H1 (cell line): ENCODE results near the gene WDR74. TPM values are rescaled to one million over a fixed set of nuclear protein-coding genes. Genes with fewer than 3 reads are reported as not detected.

ENCODE experiments used
- CBX8 ChIP-seq: fragments of 300-800, 300-1000 bp; sonication (generic); IDR thresholded peaks from 2 replicates; pipeline ENCODE4 v1.7.1; 2016; ENCODE audit warnings: low read depth, low read length, borderline replicate concordance
- CHD1 ChIP-seq: IDR thresholded peaks from 2 replicates; pipeline ENCODE4 v1.6.1; 2012; ENCODE audit warnings: low read depth, low read length, improper control_type of control experiment
- CHD7 ChIP-seq: fragments of 300-600 bp; sonication (generic); IDR thresholded peaks from 2 replicates; pipeline ENCODE4 v1.7.1; 2012; ENCODE audit warnings: low read length, moderate library complexity, mild to moderate bottlenecking, inconsistent platforms; ENCODE audit not compliant: insufficient replicate concordance
- EGR1 ChIP-seq: IDR thresholded peaks from 2 replicates; pipeline ENCODE4 v1.6.1; 2011; ENCODE audit warnings: low read depth, low read length, borderline replicate concordance
- HDAC2 ChIP-seq, 2 experiments: fragments of 300-600 bp in 1 of 2; sonication (generic) in 1 of 2; IDR thresholded peaks; 2 replicates each; pipeline ENCODE4 v1.6.1; 2011 to 2012; ENCODE audit warnings: low read depth in 2 of 2, low read length in 2 of 2, mild to moderate bottlenecking in 2 of 2, moderate library complexity in 2 of 2, borderline replicate concordance in 1 of 2, inconsistent platforms in 1 of 2
- NRF1 ChIP-seq: IDR thresholded peaks from 2 replicates; pipeline ENCODE4 v1.6.1; 2011; ENCODE audit warnings: mild to moderate bottlenecking, low read depth, low read length, improper control_type of control experiment
- POLR2AphosphoS5 ChIP-seq: IDR thresholded peaks from 2 replicates; pipeline ENCODE4 v1.6.1; 2011; ENCODE audit warnings: low read depth, low read length
- RBBP5 ChIP-seq: IDR thresholded peaks from 2 replicates; pipeline ENCODE4 v1.7.1; 2012; ENCODE audit warnings: low read depth, mild to moderate bottlenecking, inconsistent platforms, low read length, moderate library complexity, borderline replicate concordance
- SP1 ChIP-seq: IDR thresholded peaks from 2 replicates; pipeline ENCODE4 v1.6.1; 2011; ENCODE audit warnings: low read depth, low read length
- SUZ12 ChIP-seq: fragments of 200-600 bp; sonication (generic); IDR thresholded peaks from 2 replicates; pipeline ENCODE4 v1.6.1; 2012; ENCODE audit warnings: mild to moderate bottlenecking, inconsistent platforms, low read length, moderate library complexity, mixed read lengths
- YY1 ChIP-seq: IDR thresholded peaks from 2 replicates; pipeline ENCODE4 v1.6.1; 2011; ENCODE audit warnings: low read depth, mild to moderate bottlenecking, low read length
- polyA plus RNA-seq, 7 experiments: library from polyadenylated mRNA; depleted of rRNA in 3 of 7; stranded (reverse) in 5 of 7; unstranded in 2 of 7; fragments of >200 nt in 5 of 7; fragments of 200-250 nt in 2 of 7; gene quantifications; 1 replicate in 5 of 7; 2 replicates in 1 of 7; 4 replicates in 1 of 7; pipeline versions ENCODE4 v1.2.1 to v1.2.3, GENCODE V29; 2011 to 2013; ENCODE audit warnings: missing spikeins in 2 of 7, mixed read lengths in 2 of 7
- total RNA-seq: library from RNA; stranded (reverse); fragmentation: NEBNext Ultra II Directional; extraction: Animal tissue kit (Norgen Biotek cat#: 25700); gene quantifications from 2 replicates; pipeline ENCODE4 v1.2.1, GENCODE V29; 2021

WDR74 gene
- total and polyA plus RNA-seq, 2 of the 8 experiments (the other 6 are each of a cell fraction or from before 2014, with no cell fraction given) = 93.6 to 97.0 TPM

GRCh38 chr11:62844154-62844553 lies 4.8 kb upstream of the WDR74 start (continued):
- TF ChIP-seq CHD7 (no peak), CBX8 (no peak), HDAC2 (IDR thresholded peaks at IDR 0.05; ENCODE audit: borderline replicate concordance in 1 of 2, low read depth in 2 of 2, low read length in 2 of 2) (no peak), SUZ12 (no peak), POLR2AphosphoS5 (no peak), EGR1 (no peak), NRF1 (no peak), RBBP5 (no peak), CHD1 (no peak), YY1 (no peak), SP1 (no peak)
